Measurements from ENCODE around the gene COL25A1.

COL25A1 gene

GRCh38 chr4:108846568-108846967, 455.9 kb downstream of the COL25A1 start:
- DNase-seq (ENCODE audit: low read depth, low spot score): no peak
- no peak overlapping the region for H3K27ac ChIP-seq

GRCh38 chr4:108840426-108840975, 462.0 kb downstream of the COL25A1 start:
- peak; percentile 6 for DNase-seq (ENCODE audit: low read depth, low spot score)
- peak overlapping the region; percentile 41 for H3K27ac ChIP-seq

DNA sequence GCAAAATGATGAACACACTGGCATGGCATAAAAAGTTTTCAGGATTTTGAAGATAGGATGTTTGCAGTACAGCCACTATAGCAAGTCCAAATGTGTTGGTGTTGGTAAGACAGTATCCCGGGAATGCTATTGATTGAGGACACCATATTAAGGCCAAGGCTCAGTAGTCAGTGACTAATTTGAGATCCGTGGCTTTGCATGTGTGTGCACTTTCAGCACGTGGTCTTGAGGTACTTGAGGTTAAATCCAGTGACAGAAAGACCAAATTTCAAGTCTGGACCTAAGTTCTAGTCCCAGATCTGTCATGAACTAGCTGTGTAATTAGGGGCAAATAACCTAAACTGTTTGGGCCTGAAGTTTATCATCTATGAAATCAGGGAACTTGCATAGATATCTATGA, 463.1 kb downstream of the COL25A1 start:
- no peak for DNase-seq (ENCODE audit: low read depth, low spot score)
- H3K27ac ChIP-seq: no peak overlapping the region

- no peak for DNase-seq (ENCODE audit: low read depth, low spot score)
- no peak overlapping the region for H3K27ac ChIP-seq
Measured at GRCh38 chr4:108838451-108838850, 464.0 kb downstream of the COL25A1 start.

DNA sequence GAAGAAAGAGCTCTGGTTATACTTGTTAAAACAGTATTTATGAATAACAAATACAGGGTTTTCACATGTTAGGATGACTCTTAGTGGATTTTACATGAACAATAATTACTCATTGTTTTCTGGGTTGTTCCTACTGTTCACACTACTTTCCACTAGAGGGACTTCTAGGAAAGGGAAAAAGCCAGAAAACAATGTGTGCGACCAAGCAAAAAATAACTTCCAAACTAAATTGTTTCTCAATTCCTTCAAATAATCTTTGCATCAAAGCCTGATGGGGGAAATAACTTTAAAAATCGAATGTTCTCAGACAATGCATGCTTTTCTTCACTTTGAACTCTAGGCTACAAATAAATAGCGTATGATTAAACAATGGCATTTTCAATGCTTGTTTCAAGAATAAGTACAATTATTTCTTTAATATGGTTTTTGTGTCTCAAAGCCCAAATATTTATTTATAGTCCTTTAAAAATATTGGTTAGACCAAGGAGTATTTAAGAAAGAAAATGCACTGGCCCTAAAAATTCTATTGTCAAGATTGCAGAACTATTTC, 467.5 kb downstream of the COL25A1 start:
- peak; percentile 2 for DNase-seq (ENCODE audit: low read depth, low spot score)
- H3K27ac ChIP-seq: peak overlapping the region; percentile 36

DNA sequence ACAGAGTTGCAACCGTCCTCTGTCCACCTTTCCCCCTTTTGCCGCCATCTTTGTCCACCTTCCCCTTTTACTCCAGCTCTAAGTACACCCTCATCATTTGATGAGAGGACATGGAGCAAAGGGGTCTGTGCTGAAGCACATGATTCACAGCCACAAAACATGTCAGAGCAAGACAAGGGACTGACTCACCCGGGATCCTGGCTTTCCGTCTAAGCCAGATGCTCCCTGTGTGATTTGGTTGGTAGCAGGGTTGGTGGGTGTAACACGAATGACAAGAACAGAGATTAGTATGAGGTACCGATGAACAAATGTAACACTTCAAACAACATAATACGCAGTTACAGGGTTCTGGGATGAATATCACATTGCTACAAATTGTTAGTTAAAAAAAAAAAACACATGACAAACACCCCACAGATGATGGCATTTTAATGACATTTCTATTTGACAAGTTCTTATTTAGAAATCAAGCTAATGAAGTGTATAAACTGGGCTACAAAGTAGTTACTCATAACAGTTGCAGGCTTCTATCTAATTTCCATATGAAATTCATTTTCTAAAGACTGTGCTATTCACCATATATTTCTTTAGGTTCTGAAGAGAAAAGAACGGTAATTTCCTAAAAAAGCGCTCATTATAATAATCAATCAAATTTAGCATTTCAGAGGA, 468.2 kb downstream of the COL25A1 start:
- peak; percentile 65 for DNase-seq (ENCODE audit: low read depth, low spot score)

GRCh38 chr4:108833046-108833445, 469.4 kb downstream of the COL25A1 start:
- no peak overlapping the region for H3K27ac ChIP-seq
- DNase-seq (ENCODE audit: low read depth, low spot score): no peak

More for the DNA sequence above, 468.2 kb downstream of the COL25A1 start:
- H3K27ac ChIP-seq: peak overlapping the region; percentile 36

- H3K27ac ChIP-seq: no peak overlapping the region
- DNase-seq (ENCODE audit: low read depth, low spot score): no peak
Measured at GRCh38 chr4:108831886-108832285, 470.6 kb downstream of the COL25A1 start.

DNA sequence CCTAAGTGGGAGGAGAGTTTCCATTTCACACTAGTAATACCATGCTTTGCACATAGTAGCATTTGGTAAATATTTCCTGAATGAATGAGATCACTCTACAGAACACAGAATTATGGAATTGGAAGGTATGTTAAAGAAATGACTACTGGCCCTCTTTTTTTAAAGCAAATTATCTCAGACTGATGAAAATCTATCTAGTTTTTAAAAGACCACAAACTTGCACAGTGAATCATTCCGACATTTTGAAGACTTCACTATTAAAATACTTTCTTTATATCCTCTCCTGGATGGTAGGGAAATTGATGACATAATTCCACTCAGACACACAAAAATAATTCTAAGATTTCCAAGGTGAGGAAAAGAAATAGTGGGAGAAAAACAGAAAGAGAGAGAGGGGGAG, 471.2 kb downstream of the COL25A1 start:
- no peak overlapping the region for H3K27ac ChIP-seq

DNA sequence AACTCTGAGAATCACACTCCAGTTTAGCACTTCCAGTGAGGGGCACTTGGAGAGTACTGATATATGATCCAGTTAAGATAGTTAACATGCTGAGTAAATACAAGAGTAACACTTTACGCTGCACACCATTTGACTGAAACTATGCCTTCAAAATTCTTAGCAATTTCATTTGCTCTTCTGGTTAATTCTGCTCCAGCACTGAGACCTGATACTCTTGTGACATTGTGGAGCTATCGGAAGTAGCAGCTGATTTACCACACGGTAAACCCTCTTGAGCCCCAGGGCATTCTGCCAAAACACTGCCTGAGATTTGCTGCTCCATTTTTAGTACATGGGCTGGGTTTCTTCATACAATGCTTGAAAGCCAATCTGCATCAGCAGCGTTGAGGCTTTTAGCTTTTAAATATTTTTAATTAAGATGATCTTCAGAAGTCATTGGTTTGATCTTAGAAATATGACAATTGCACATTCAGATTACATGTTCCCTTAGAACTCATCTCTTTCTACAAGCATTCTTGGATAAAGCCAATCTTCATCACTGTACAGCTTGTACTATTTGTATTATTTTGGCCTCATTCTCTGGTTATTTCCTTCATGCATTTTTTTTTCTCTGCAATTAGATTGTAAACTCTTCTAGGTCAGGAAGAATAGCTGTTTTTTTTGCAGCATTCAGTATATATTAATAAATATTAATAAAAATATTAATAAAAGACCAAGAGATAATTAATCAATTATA, 471.8 kb downstream of the COL25A1 start:
- no peak for DNase-seq (ENCODE audit: low read depth, low spot score)
- H3K27ac ChIP-seq: no peak overlapping the region

More for the DNA sequence above, 471.2 kb downstream of the COL25A1 start:
- DNase-seq (ENCODE audit: low read depth, low spot score): no peak

DNA sequence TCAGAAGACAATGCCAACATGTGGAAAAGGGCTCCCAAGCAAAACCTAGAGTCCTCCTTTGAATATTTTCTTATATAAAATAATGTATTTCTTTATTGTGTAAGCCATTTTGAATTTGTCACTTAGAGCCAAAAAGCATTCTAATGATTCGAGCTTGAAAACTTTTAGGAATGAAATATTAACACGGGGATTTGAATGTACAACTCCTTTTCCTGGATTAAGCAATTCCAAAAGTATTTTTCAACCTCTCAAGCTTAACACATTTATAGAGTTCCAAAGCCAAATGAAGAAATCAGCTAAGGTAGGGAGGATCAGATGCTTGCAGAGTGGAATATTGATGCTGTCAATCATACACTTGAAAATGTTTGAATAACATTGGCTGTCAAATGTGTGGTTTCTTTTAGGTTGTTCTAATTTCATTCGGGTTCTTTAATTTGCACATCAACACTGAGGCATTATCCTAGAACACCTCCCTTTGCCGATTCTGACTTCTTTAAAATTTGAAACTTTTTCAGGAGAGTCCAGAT, 472.4 kb downstream of the COL25A1 start:
- no peak for DNase-seq (ENCODE audit: low read depth, low spot score)
- H3K27ac ChIP-seq: no peak overlapping the region

DNA sequence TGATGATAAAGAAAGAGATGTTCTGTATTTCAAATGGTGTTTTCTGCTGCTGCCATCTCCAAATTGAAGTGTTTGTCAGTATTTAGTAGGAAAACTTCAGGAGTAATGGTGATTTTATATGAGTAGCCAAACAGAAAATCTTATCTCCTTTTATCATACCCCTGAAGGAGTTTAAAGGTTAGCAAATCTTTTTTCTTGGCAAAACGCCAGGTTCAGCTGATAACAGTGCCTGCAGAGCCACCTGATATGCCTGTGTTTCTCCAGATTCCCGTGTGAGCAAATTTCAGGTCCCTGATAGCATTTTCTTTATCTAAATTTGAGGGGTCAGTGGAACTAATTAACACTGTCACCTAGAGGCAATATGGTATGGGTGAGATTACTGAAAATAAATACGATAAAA, 473.8 kb downstream of the COL25A1 start:
- no peak overlapping the region for H3K27ac ChIP-seq
- DNase-seq (ENCODE audit: low read depth, low spot score): no peak

DNA sequence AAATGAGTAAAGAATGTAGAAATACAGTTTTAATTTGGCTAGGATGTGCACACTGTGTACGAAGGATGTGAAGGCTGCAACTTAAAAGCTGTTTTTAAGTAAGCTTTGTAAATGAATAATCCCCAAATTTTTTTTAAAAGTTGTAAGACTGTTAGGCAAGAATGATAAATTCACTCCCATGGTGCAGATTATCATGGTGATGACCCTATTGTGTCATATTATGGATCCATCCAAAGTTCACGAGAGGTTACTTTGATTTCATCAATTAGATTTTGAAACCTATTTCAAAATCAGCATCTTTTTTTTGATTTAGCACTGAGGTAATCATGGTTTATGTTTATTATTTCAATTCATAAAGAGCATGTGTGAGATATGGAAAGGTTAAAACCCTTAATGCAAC, 476.7 kb downstream of the COL25A1 start:
- H3K27ac ChIP-seq: no peak overlapping the region
- DNase-seq (ENCODE audit: low read depth, low spot score): no peak

GRCh38 chr4:108821351-108821930, 481.0 kb downstream of the COL25A1 start:
- H3K27ac ChIP-seq: peak overlapping the region; percentile 39
- no peak for DNase-seq (ENCODE audit: low read depth, low spot score)

GRCh38 chr4:108820492-108821350, 481.7 kb downstream of the COL25A1 start:
- H3K27ac ChIP-seq: peak overlapping the region; percentile 39
- no peak for DNase-seq (ENCODE audit: low read depth, low spot score)

- no peak for DNase-seq (ENCODE audit: low read depth, low spot score)
- H3K27ac ChIP-seq: no peak overlapping the region
Measured at GRCh38 chr4:108814326-108814725, 488.1 kb downstream of the COL25A1 start.

GRCh38 chr4:108813261-108813660, 489.2 kb downstream of the COL25A1 start:
- no peak overlapping the region for H3K27ac ChIP-seq
- no peak for DNase-seq (ENCODE audit: low read depth, low spot score)

GRCh38 chr4:108811486-108811885, 491.0 kb downstream of the COL25A1 start:
- DNase-seq (ENCODE audit: low read depth, low spot score): no peak

DNA sequence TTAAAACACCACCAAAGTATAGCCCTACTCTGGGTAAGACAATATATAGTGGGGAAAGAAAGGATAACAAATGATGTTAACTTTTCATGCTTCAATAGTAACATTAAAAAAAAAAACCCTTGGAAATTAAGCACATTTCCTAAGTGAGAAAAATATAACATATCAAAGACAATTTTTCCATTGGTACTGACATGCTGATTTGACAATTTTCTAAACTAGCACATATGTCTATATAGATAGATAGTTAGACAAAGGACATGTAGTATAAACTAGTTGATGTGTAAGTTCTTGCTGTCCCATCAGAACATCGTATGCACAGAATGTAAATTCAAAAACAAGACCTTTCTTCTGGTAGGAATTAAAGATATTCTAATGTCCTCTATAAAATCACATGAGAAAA, 492.4 kb downstream of the COL25A1 start:
- no peak overlapping the region for H3K27ac ChIP-seq
- DNase-seq (ENCODE audit: low read depth, low spot score): no peak

More at GRCh38 chr4:108811486-108811885, 491.0 kb downstream of the COL25A1 start:
- H3K27ac ChIP-seq: no peak overlapping the region
